Gastroesophageal sphincter (tissue), 4 donors: ENCODE results near the gene SLC26A9. TPM values are rescaled to one million over a fixed set of nuclear protein-coding genes. Genes with fewer than 3 reads are reported as not detected.

Experiments used
- ATAC-seq: fragments of 150-250 bp; one replicate; pipeline ENCODE4 v1.9.1; 2016; ENCODE audit warnings: mild to moderate bottlenecking, moderate library complexity
- H3K27ac ChIP-seq, 4 donors: fragments of 200-600 bp; sonication (generic) in 3 of 4; 1 replicate in 3 of 4; 2 replicates in 1 of 4; pipeline ENCODE4 v1.5.1; 2016 to 2019
- H3K27me3 ChIP-seq: fragments of 200-600 bp; sonication (generic); one replicate; pipeline ENCODE4 v1.5.1; 2019
- H3K36me3 ChIP-seq, 2 donors: fragments of 200-600 bp; sonication (generic); one replicate each; pipeline ENCODE4 v1.5.1; 2019; ENCODE audit warnings: control low read depth in 1 of 2
- H3K4me1 ChIP-seq, 3 donors: fragments of 200-600 bp; sonication (generic); 1 replicate in 2 of 3; 2 replicates in 1 of 3; pipeline ENCODE4 v1.5.1; 2016 to 2019; ENCODE audit warnings: control low read depth in 2 of 3
- H3K4me3 ChIP-seq, 2 donors: fragments of 200-600 bp; sonication (generic); one replicate each; pipeline ENCODE4 v1.5.1; 2019; ENCODE audit warnings: mild to moderate bottlenecking in 1 of 2, moderate library complexity in 1 of 2
- H3K9me3 ChIP-seq, 3 donors: fragments of 200-600 bp; sonication (generic); one replicate each; pipeline ENCODE4 v1.5.1; 2017 to 2019; ENCODE audit warnings: control low read depth in 2 of 3
- CTCF ChIP-seq, 4 experiments: fragments of 200-600 bp in 2 of 4; fragments of 450-650 bp in 2 of 4; sonication (generic) in 1 of 4; IDR thresholded peaks; one replicate each; pipeline ENCODE4 v1.5.1; 2017 to 2019; ENCODE audit warnings: antibody characterized with exemption in 4 of 4, mild to moderate bottlenecking in 2 of 4, moderate library complexity in 2 of 4
- EP300 ChIP-seq: sonication (generic); formaldehyde crosslinking; IDR thresholded peaks from one replicate; pipeline ENCODE4 v1.6.1; 2017; ENCODE audit warnings: antibody characterized with exemption, mild to moderate bottlenecking
- POLR2A ChIP-seq, 2 donors: fragments of 450-650 bp; IDR thresholded peaks; one replicate each; pipeline ENCODE4 v1.6.1; 2017; ENCODE audit warnings: antibody characterized with exemption in 2 of 2, mild to moderate bottlenecking in 2 of 2, moderate library complexity in 1 of 2
- POLR2AphosphoS5 ChIP-seq: sonication (generic); formaldehyde crosslinking; IDR thresholded peaks from one replicate; pipeline ENCODE4 v1.6.1; 2017; ENCODE audit warnings: antibody characterized with exemption
- WGBS, 2 donors: methylation state at CpG; one replicate each; pipeline ENCODE4 v1.1.5; 2018; ENCODE audit warnings: low coverage in 1 of 2; 5-methylcytosine and 5-hydroxymethylcytosine counted together
- total RNA-seq, 4 donors: library from RNA; depleted of rRNA; stranded (reverse); fragments of >200 nt; gene quantifications; one replicate each; pipeline ENCODE4 v1.1.0, GENCODE V29; 2016

The SLC26A9 gene
- total RNA-seq, 4 donors from 2014 or later, result 0.16 TPM; not detected in 3

GRCh38 chr1:205954819-205955404, 11.7 kb upstream of the SLC26A9 start:
- Histone ChIP-seq H3K9me3 (no peaks in the 10 kb centered on the region), H3K27ac (no peak overlapping the region), H3K4me1 (no peaks in the 10 kb centered on the region), H3K27me3 (peaks cover 24% of the 10 kb centered on the region), H3K36me3 (no peaks in the 10 kb centered on the region), H3K4me3 (no peak overlapping the region)
- ATAC-seq, result no peak
- no peak for TF ChIP-seq POLR2AphosphoS5
- no peak for TF ChIP-seq POLR2A (IDR thresholded peaks at IDR 0.05)
- no peak for TF ChIP-seq CTCF (IDR thresholded peaks at IDR 0.05)
- no peak for TF ChIP-seq EP300
- WGBS, 2 donors, result 76% methylated on average over 8 of the region's 11 CpGs; no CpG with 5 or more reads in 1 of the 2 donors

- Histone ChIP-seq H3K36me3 (no peaks in the 10 kb centered on the region), H3K4me3 (no peak overlapping the region), H3K27ac (no peak overlapping the region), H3K4me1 (no peaks in the 10 kb centered on the region), H3K9me3 (no peaks in the 10 kb centered on the region), H3K27me3 (peaks cover 11% of the 10 kb centered on the region)
- ATAC-seq, result no peak
- WGBS, 2 donors, result no CpG with 5 or more reads among the region's 1 CpG
- TF ChIP-seq EP300, result no peak
- no peak for TF ChIP-seq POLR2AphosphoS5
- TF ChIP-seq POLR2A (IDR thresholded peaks at IDR 0.05), result no peak
- TF ChIP-seq CTCF (IDR thresholded peaks at IDR 0.05), result no peak
These were observed 8.5 kb upstream of the SLC26A9 start for GRCh38 chr1:205951746-205952145.

GRCh38 chr1:205950826-205951549, 7.7 kb upstream of the SLC26A9 start:
- Histone ChIP-seq H3K36me3 (no peaks in the 10 kb centered on the region), H3K27me3 (peaks cover 5% of the 10 kb centered on the region), H3K9me3 (no peaks in the 10 kb centered on the region), H3K4me1 (no peaks in the 10 kb centered on the region), H3K27ac (no peak overlapping the region), H3K4me3 (no peak overlapping the region)
- 74 to 83% methylated on average over 3 to 6 of the region's 7 CpGs for WGBS, 2 donors
- TF ChIP-seq CTCF (IDR thresholded peaks at IDR 0.05) (no peak), POLR2A (IDR thresholded peaks at IDR 0.05) (no peak), EP300 (no peak), POLR2AphosphoS5 (no peak)
- ATAC-seq, result no peak

- WGBS, 2 donors, result 80% methylated on average over 1 of the region's 8 CpGs; no CpG with 5 or more reads in 1 of the 2 donors
- Histone ChIP-seq H3K27me3 (peaks cover 5% of the 10 kb centered on the region), H3K4me1 (no peaks in the 10 kb centered on the region), H3K36me3 (no peaks in the 10 kb centered on the region), H3K27ac (no peak overlapping the region), H3K4me3 (no peak overlapping the region), H3K9me3 (no peaks in the 10 kb centered on the region)
- no peak for TF ChIP-seq CTCF (IDR thresholded peaks at IDR 0.05)
- TF ChIP-seq POLR2A (IDR thresholded peaks at IDR 0.05), result no peak
- no peak for TF ChIP-seq POLR2AphosphoS5
- no peak for TF ChIP-seq EP300
- no peak for ATAC-seq
These were observed 7.0 kb upstream of the SLC26A9 start for GRCh38 chr1:205950280-205950679.

- H3K4me1 ChIP-seq, result no peaks in the 10 kb centered on the region
- no peaks in the 10 kb centered on the region for H3K9me3 ChIP-seq
- H3K27ac ChIP-seq, result no peak overlapping the region
- TF ChIP-seq CTCF (IDR thresholded peaks at IDR 0.05), result no peak
- no peak for TF ChIP-seq EP300
- no peak for TF ChIP-seq POLR2AphosphoS5
- TF ChIP-seq POLR2A (IDR thresholded peaks at IDR 0.05), result no peak
- H3K27me3 ChIP-seq, result peaks cover 9% of the 10 kb centered on the region
- no peak overlapping the region for H3K4me3 ChIP-seq
- WGBS, 2 donors, result no CpG with 5 or more reads among the region's 1 CpG
- H3K36me3 ChIP-seq, result no peaks in the 10 kb centered on the region
- no peak for ATAC-seq
These were observed 6.5 kb upstream of the SLC26A9 start for GRCh38 chr1:205949753-205950152.
